HEK293 (cell line): ENCODE measurements around the gene FLCN.

ENCODE experiments used
- CTCF ChIA-PET: fragments of 350-600 bp; formaldehyde crosslinking; extraction: SDS; loops from one replicate; lab custom pipeline; 2021; ENCODE audit warnings: antibody characterized with exemption; lab: Yijun Ruan, JAX
- POLR2A ChIA-PET: fragments of 300-600 bp; formaldehyde crosslinking; extraction: SDS; loops from one replicate; lab custom pipeline; 2020; ENCODE audit warnings: antibody characterized with exemption, inconsistent platforms; lab: Yijun Ruan, JAX
- H3K27ac ChIP-seq: fragments of 200-500 bp; sonication (Bioruptor generic); 2 replicates; pipeline ENCODE4 v1.5.1; 2014; ENCODE audit warnings: low read depth, low read length, control low read depth, inconsistent platforms; ENCODE audit errors: extremely low read depth
- H3K36me3 ChIP-seq, 2 experiments: fragments of 200-500 bp in 1 of 2; sonication (Bioruptor generic) in 1 of 2; 1 replicate in 1 of 2; 2 replicates in 1 of 2; pipeline ENCODE4 v1.5.1; 2014 to 2017; ENCODE audit warnings: inconsistent platforms in 2 of 2, low read length in 2 of 2; ENCODE audit not compliant: control insufficient read depth in 2 of 2, insufficient read depth in 1 of 2
- H3K4me1 ChIP-seq: fragments of 200-500 bp; sonication (Bioruptor generic); 2 replicates; pipeline ENCODE4 v1.5.1; 2014; ENCODE audit warnings: mild to moderate bottlenecking, low read length, inconsistent platforms; ENCODE audit not compliant: control insufficient read depth, insufficient read depth
- H3K4me3 ChIP-seq: 2 replicates; pipeline ENCODE4 v1.5.1; 2011; ENCODE audit warnings: low read depth, mild to moderate bottlenecking, control low read depth, low read length, moderate library complexity
- H3K9me3 ChIP-seq: fragments of 200-500 bp; sonication (Bioruptor generic); 2 replicates; pipeline ENCODE4 v1.5.1; 2014; ENCODE audit warnings: low read depth, low read length, inconsistent platforms; ENCODE audit not compliant: control insufficient read depth, insufficient read depth
- GLI4 ChIP-seq: fragments of 450-650 bp; formaldehyde crosslinking; IDR thresholded peaks from 2 replicates; pipeline ENCODE4 v1.5.1; 2016; ENCODE audit warnings: missing biosample characterization, missing genetic modification characterization
- KLF10 ChIP-seq: fragments of 450-650 bp; IDR thresholded peaks from 2 replicates; pipeline ENCODE4 v1.5.1; 2018; ENCODE audit warnings: missing biosample characterization, mild to moderate bottlenecking, missing genetic modification characterization
- REPIN1 ChIP-seq: fragments of 450-650 bp; formaldehyde crosslinking; IDR thresholded peaks from 2 replicates; pipeline ENCODE4 v1.5.1; 2017; ENCODE audit warnings: missing biosample characterization, missing genetic modification characterization, low read depth
- SCRT2 ChIP-seq: fragments of 450-650 bp; formaldehyde crosslinking; IDR thresholded peaks from 2 replicates; pipeline ENCODE4 v1.5.1; 2016; ENCODE audit warnings: missing biosample characterization, missing genetic modification characterization
- YY1 ChIP-seq: fragments of 450-650 bp; formaldehyde crosslinking; IDR thresholded peaks from 2 replicates; pipeline ENCODE4 v1.5.1; 2018; ENCODE audit warnings: missing biosample characterization, missing genetic modification characterization
- YY2 ChIP-seq: fragments of 450-650 bp; formaldehyde crosslinking; IDR thresholded peaks from 2 replicates; pipeline ENCODE4 v1.5.1; 2016; ENCODE audit warnings: missing biosample characterization, missing genetic modification characterization
- ZNF24 ChIP-seq: fragments of 450-650 bp; formaldehyde crosslinking; IDR thresholded peaks from 2 replicates; pipeline ENCODE4 v1.5.1; 2016; ENCODE audit warnings: missing biosample characterization, missing genetic modification characterization
- ZNF302 ChIP-seq: fragments of 450-650 bp; formaldehyde crosslinking; IDR thresholded peaks from 2 replicates; pipeline ENCODE4 v1.5.1; 2016; ENCODE audit warnings: missing biosample characterization, missing genetic modification characterization, low read depth
- ZNF423 ChIP-seq: fragments of 450-650 bp; formaldehyde crosslinking; IDR thresholded peaks from 2 replicates; pipeline ENCODE4 v1.5.1; 2016; ENCODE audit warnings: missing biosample characterization, missing genetic modification characterization
- ZNF548 ChIP-seq: fragments of 450-650 bp; formaldehyde crosslinking; IDR thresholded peaks from 2 replicates; pipeline ENCODE4 v1.5.1; 2016; ENCODE audit warnings: missing biosample characterization, missing genetic modification characterization
- ZNF558 ChIP-seq: fragments of 450-650 bp; formaldehyde crosslinking; IDR thresholded peaks from 2 replicates; pipeline ENCODE4 v1.5.1; 2016; ENCODE audit warnings: missing biosample characterization, missing genetic modification characterization
- ZNF621 ChIP-seq: fragments of 450-650 bp; formaldehyde crosslinking; IDR thresholded peaks from 2 replicates; pipeline ENCODE4 v1.5.1; 2017; ENCODE audit warnings: missing biosample characterization, missing genetic modification characterization
- ZNF776 ChIP-seq: fragments of 450-650 bp; formaldehyde crosslinking; IDR thresholded peaks from 2 replicates; pipeline ENCODE4 v1.5.0; 2017; ENCODE audit warnings: missing biosample characterization, missing genetic modification characterization, borderline replicate concordance
- TF ChIP-seq, protein P1 (sequence below): fragments of 450-650 bp; formaldehyde crosslinking; conservative IDR thresholded peaks from 2 replicates; pipeline ENCODE4 v1.5.1; 2016; ENCODE audit warnings: low read depth, missing biosample characterization, missing genetic modification characterization
- TF ChIP-seq, protein P2 (sequence below): fragments of 450-650 bp; formaldehyde crosslinking; IDR thresholded peaks from 2 replicates; pipeline ENCODE4 v1.5.1; 2016; ENCODE audit warnings: missing biosample characterization, missing genetic modification characterization
- TF ChIP-seq, protein P3 (sequence below): fragments of 450-650 bp; formaldehyde crosslinking; IDR thresholded peaks from 2 replicates; pipeline ENCODE4 v1.5.1; 2016; ENCODE audit warnings: missing biosample characterization, missing genetic modification characterization
- TF ChIP-seq, protein P4 (sequence below): fragments of 450-650 bp; formaldehyde crosslinking; IDR thresholded peaks from 2 replicates; pipeline ENCODE4 v1.5.1; 2017; ENCODE audit warnings: missing biosample characterization, missing genetic modification characterization
- TF ChIP-seq, protein P5 (sequence below): fragments of 450-650 bp; formaldehyde crosslinking; conservative IDR thresholded peaks from 2 replicates; pipeline ENCODE4 v1.5.1; 2016; ENCODE audit warnings: low read depth, missing biosample characterization, missing genetic modification characterization
- TF ChIP-seq, protein P6 (sequence below): fragments of 450-650 bp; formaldehyde crosslinking; IDR thresholded peaks from 2 replicates; pipeline ENCODE4 v1.5.1; 2016; ENCODE audit warnings: missing biosample characterization, missing genetic modification characterization, borderline replicate concordance
- TF ChIP-seq, protein P7 (sequence below): fragments of 450-650 bp; formaldehyde crosslinking; IDR thresholded peaks from 2 replicates; pipeline ENCODE4 v1.5.1; 2016; ENCODE audit warnings: missing biosample characterization, missing genetic modification characterization, borderline replicate concordance

The FLCN gene

DNA sequence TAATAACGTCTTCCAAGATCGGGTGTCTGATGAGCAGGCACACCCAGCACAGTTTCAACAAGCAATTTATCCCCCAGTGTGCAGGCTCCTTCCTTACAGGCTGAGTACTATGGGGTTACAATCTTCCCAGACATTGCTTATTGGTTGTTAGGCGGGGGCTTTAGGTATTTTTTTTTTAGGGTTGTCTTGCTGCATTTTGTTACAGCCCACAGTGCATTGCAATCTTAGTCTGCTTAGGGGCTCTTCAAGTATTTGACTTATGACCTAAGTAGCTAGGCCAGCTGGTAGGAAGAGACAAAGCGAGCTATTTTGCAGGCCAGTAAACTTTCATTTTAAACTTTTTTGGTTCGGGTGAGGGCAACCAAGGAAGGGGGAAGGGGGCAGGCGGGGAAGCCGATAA lies 36.7 kb downstream of the FLCN start:
- TF ChIP-seq YY1 (tag by site-specific recombination), result no peak
- TF ChIP-seq, protein P1, sequence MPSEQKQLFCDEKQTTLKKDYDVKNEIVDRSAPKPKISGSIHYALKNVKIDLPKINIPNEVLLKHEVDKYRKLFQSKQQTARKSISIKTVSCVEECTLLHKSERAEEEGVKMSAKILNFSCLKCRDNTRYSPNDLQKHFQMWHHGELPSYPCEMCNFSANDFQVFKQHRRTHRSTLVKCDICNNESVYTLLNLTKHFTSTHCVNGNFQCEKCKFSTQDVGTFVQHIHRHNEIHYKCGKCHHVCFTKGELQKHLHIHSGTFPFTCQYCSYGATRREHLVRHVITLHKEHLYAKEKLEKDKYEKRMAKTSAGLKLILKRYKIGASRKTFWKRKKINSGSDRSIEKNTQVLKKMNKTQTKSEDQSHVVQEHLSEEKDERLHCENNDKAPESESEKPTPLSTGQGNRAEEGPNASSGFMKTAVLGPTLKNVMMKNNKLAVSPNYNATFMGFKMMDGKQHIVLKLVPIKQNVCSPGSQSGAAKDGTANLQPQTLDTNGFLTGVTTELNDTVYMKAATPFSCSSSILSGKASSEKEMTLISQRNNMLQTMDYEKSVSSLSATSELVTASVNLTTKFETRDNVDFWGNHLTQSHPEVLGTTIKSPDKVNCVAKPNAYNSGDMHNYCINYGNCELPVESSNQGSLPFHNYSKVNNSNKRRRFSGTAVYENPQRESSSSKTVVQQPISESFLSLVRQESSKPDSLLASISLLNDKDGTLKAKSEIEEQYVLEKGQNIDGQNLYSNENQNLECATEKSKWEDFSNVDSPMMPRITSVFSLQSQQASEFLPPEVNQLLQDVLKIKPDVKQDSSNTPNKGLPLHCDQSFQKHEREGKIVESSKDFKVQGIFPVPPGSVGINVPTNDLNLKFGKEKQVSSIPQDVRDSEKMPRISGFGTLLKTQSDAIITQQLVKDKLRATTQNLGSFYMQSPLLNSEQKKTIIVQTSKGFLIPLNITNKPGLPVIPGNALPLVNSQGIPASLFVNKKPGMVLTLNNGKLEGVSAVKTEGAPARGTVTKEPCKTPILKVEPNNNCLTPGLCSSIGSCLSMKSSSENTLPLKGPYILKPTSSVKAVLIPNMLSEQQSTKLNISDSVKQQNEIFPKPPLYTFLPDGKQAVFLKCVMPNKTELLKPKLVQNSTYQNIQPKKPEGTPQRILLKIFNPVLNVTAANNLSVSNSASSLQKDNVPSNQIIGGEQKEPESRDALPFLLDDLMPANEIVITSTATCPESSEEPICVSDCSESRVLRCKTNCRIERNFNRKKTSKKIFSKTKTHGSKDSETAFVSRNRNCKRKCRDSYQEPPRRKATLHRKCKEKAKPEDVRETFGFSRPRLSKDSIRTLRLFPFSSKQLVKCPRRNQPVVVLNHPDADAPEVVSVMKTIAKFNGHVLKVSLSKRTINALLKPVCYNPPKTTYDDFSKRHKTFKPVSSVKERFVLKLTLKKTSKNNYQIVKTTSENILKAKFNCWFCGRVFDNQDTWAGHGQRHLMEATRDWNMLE (tag by site-specific recombination), result no peak
- TF ChIP-seq ZNF24 (tag by site-specific recombination), result no peak
- TF ChIP-seq ZNF302 (tag by site-specific recombination), result no peak
- TF ChIP-seq ZNF423 (tag by site-specific recombination), result no peak
- TF ChIP-seq REPIN1, result no peak
- no peak for TF ChIP-seq ZNF558 (tag by site-specific recombination)
- TF ChIP-seq, protein P2, sequence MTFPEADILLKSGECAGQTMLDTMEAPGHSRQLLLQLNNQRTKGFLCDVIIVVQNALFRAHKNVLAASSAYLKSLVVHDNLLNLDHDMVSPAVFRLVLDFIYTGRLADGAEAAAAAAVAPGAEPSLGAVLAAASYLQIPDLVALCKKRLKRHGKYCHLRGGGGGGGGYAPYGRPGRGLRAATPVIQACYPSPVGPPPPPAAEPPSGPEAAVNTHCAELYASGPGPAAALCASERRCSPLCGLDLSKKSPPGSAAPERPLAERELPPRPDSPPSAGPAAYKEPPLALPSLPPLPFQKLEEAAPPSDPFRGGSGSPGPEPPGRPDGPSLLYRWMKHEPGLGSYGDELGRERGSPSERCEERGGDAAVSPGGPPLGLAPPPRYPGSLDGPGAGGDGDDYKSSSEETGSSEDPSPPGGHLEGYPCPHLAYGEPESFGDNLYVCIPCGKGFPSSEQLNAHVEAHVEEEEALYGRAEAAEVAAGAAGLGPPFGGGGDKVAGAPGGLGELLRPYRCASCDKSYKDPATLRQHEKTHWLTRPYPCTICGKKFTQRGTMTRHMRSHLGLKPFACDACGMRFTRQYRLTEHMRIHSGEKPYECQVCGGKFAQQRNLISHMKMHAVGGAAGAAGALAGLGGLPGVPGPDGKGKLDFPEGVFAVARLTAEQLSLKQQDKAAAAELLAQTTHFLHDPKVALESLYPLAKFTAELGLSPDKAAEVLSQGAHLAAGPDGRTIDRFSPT, result no peak
- TF ChIP-seq, protein P3, sequence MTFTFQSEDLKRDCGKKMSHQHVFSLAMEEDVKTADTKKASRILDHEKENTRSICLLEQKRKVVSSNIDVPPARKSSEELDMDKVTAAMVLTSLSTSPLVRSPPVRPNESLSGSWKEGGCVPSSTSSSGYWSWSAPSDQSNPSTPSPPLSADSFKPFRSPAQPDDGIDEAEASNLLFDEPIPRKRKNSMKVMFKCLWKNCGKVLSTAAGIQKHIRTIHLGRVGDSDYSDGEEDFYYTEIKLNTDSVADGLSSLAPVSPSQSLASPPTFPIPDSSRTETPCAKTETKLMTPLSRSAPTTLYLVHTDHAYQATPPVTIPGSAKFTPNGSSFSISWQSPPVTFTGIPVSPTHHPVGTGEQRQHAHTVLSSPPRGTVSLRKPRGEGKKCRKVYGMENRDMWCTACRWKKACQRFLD, result no peak
- no peak for TF ChIP-seq GLI4
- TF ChIP-seq, protein P4, sequence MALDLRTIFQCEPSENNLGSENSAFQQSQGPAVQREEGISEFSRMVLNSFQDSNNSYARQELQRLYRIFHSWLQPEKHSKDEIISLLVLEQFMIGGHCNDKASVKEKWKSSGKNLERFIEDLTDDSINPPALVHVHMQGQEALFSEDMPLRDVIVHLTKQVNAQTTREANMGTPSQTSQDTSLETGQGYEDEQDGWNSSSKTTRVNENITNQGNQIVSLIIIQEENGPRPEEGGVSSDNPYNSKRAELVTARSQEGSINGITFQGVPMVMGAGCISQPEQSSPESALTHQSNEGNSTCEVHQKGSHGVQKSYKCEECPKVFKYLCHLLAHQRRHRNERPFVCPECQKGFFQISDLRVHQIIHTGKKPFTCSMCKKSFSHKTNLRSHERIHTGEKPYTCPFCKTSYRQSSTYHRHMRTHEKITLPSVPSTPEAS, result no peak
- TF ChIP-seq, protein P5, sequence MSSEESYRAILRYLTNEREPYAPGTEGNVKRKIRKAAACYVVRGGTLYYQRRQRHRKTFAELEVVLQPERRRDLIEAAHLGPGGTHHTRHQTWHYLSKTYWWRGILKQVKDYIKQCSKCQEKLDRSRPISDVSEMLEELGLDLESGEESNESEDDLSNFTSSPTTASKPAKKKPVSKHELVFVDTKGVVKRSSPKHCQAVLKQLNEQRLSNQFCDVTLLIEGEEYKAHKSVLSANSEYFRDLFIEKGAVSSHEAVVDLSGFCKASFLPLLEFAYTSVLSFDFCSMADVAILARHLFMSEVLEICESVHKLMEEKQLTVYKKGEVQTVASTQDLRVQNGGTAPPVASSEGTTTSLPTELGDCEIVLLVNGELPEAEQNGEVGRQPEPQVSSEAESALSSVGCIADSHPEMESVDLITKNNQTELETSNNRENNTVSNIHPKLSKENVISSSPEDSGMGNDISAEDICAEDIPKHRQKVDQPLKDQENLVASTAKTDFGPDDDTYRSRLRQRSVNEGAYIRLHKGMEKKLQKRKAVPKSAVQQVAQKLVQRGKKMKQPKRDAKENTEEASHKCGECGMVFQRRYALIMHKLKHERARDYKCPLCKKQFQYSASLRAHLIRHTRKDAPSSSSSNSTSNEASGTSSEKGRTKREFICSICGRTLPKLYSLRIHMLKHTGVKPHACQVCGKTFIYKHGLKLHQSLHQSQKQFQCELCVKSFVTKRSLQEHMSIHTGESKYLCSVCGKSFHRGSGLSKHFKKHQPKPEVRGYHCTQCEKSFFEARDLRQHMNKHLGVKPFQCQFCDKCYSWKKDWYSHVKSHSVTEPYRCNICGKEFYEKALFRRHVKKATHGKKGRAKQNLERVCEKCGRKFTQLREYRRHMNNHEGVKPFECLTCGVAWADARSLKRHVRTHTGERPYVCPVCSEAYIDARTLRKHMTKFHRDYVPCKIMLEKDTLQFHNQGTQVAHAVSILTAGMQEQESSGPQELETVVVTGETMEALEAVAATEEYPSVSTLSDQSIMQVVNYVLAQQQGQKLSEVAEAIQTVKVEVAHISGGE (tag by site-specific recombination), result no peak
- no peak for TF ChIP-seq ZNF776 (tag by site-specific recombination)
- TF ChIP-seq, protein P6, sequence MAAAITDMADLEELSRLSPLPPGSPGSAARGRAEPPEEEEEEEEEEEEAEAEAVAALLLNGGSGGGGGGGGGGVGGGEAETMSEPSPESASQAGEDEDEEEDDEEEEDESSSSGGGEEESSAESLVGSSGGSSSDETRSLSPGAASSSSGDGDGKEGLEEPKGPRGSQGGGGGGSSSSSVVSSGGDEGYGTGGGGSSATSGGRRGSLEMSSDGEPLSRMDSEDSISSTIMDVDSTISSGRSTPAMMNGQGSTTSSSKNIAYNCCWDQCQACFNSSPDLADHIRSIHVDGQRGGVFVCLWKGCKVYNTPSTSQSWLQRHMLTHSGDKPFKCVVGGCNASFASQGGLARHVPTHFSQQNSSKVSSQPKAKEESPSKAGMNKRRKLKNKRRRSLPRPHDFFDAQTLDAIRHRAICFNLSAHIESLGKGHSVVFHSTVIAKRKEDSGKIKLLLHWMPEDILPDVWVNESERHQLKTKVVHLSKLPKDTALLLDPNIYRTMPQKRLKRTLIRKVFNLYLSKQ (tag by site-specific recombination), result no peak
- TF ChIP-seq SCRT2 (tag by site-specific recombination), result no peak
- TF ChIP-seq YY2, result no peak
- no peak for TF ChIP-seq ZNF548
- no peak for TF ChIP-seq ZNF621 (tag by site-specific recombination)
- TF ChIP-seq KLF10, result no peak
- TF ChIP-seq, protein P7, sequence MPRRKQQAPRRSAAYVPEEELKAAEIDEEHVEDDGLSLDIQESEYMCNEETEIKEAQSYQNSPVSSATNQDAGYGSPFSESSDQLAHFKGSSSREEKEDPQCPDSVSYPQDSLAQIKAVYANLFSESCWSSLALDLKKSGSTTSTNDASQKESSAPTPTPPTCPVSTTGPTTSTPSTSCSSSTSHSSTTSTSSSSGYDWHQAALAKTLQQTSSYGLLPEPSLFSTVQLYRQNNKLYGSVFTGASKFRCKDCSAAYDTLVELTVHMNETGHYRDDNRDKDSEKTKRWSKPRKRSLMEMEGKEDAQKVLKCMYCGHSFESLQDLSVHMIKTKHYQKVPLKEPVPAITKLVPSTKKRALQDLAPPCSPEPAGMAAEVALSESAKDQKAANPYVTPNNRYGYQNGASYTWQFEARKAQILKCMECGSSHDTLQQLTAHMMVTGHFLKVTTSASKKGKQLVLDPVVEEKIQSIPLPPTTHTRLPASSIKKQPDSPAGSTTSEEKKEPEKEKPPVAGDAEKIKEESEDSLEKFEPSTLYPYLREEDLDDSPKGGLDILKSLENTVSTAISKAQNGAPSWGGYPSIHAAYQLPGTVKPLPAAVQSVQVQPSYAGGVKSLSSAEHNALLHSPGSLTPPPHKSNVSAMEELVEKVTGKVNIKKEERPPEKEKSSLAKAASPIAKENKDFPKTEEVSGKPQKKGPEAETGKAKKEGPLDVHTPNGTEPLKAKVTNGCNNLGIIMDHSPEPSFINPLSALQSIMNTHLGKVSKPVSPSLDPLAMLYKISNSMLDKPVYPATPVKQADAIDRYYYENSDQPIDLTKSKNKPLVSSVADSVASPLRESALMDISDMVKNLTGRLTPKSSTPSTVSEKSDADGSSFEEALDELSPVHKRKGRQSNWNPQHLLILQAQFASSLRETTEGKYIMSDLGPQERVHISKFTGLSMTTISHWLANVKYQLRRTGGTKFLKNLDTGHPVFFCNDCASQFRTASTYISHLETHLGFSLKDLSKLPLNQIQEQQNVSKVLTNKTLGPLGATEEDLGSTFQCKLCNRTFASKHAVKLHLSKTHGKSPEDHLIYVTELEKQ (tag by site-specific recombination), result no peak
- POLR2A ChIA-PET, result interaction anchor here (0.8 to 1.4 kb wide), 4 partner anchors 8 to 44 kb away, joined by 3 to 9 read pairs (median 4); no protein-coding TSS in a partner anchor
- Histone ChIP-seq H3K36me3 (peaks cover 4 to 41% of the 10 kb centered on the region in 2 experiments), H3K9me3 (no peaks in the 10 kb centered on the region), H3K4me3 (no peak overlapping the region), H3K4me1 (peaks cover 5% of the 10 kb centered on the region), H3K27ac (no peak overlapping the region)
- CTCF ChIA-PET, result interaction anchor here (0.6 to 1.1 kb wide), 2 partner anchors 56 to 59 kb away, joined by 3 to 4 read pairs; no protein-coding TSS in a partner anchor
